H9 (cell line): ENCODE data around the gene SPATA31E1. TPM values are rescaled to one million over a fixed set of nuclear protein-coding genes. Genes with fewer than 3 reads are reported as not detected.
A peak's percentile ranks its signal among the peaks of the same experiment; 100 is the strongest.

ENCODE experiments used
- DNase-seq: peaks from one replicate; pipeline ENCODE4 v3.0.0-alpha.2; 2017
- H2AFZ ChIP-seq: one replicate; pipeline ENCODE4 v1.6.1; 2013; ENCODE audit warnings: mild to moderate bottlenecking, low read length, control low read depth, moderate library complexity
- H2AK5ac ChIP-seq: 2 replicates; pipeline ENCODE4 v1.6.1; 2013; ENCODE audit warnings: low read length, control low read depth, mixed read lengths; ENCODE audit not compliant: insufficient read length
- H2BK120ac ChIP-seq: one replicate; pipeline ENCODE4 v1.6.1; 2013; ENCODE audit warnings: low read depth, mild to moderate bottlenecking, low read length, control low read depth, inconsistent platforms; ENCODE audit not compliant: poor library complexity, severe bottlenecking
- H2BK12ac ChIP-seq: 2 replicates; pipeline ENCODE4 v1.6.1; 2013; ENCODE audit warnings: low read length, control low read depth, mixed read lengths, low read depth; ENCODE audit not compliant: insufficient read length
- H2BK15ac ChIP-seq: 2 replicates; pipeline ENCODE4 v1.6.1; 2013; ENCODE audit warnings: low read depth, low read length, control low read depth
- H2BK20ac ChIP-seq: one replicate; pipeline ENCODE4 v1.6.1; 2013; ENCODE audit warnings: low read depth, mild to moderate bottlenecking, low read length, control low read depth, inconsistent platforms; ENCODE audit not compliant: poor library complexity, severe bottlenecking
- H2BK5ac ChIP-seq: 2 replicates; pipeline ENCODE4 v1.6.1; 2013; ENCODE audit warnings: low read length, control low read depth, mixed read lengths; ENCODE audit not compliant: insufficient read length
- H3K14ac ChIP-seq: 2 replicates; pipeline ENCODE4 v1.6.1; 2013; ENCODE audit warnings: low read length, control low read depth; ENCODE audit not compliant: insufficient read depth
- H3K18ac ChIP-seq: 2 replicates; pipeline ENCODE4 v1.6.1; 2013; ENCODE audit warnings: low read depth, mild to moderate bottlenecking, mixed read lengths, low read length, control low read depth; ENCODE audit not compliant: insufficient read length
- H3K23ac ChIP-seq: 2 replicates; pipeline ENCODE4 v1.6.1; 2013; ENCODE audit warnings: low read length, control low read depth, mixed read lengths, low read depth; ENCODE audit not compliant: insufficient read length
- H3K23me2 ChIP-seq: 2 replicates; pipeline ENCODE4 v1.6.1; 2013; ENCODE audit warnings: low read depth, mild to moderate bottlenecking, mixed read lengths, low read length, control low read depth; ENCODE audit not compliant: insufficient read length, poor library complexity, severe bottlenecking
- H3K27ac ChIP-seq: 2 replicates; pipeline ENCODE4 v1.5.1; 2013; ENCODE audit warnings: low read length, control low read depth, mixed read lengths, low read depth; ENCODE audit not compliant: insufficient read length
- H3K27me3 ChIP-seq: 2 replicates; pipeline ENCODE4 v1.6.1; 2013; ENCODE audit warnings: low read length, control low read depth, inconsistent platforms; ENCODE audit not compliant: insufficient read depth
- H3K4ac ChIP-seq: 2 replicates; pipeline ENCODE4 v1.6.1; 2013; ENCODE audit warnings: low read depth, mild to moderate bottlenecking, control low read depth, inconsistent platforms, low read length, moderate library complexity
- H3K4me1 ChIP-seq: 2 replicates; pipeline ENCODE4 v1.6.1; 2013; ENCODE audit warnings: low read length, control low read depth, inconsistent platforms; ENCODE audit not compliant: insufficient read depth
- H3K4me2 ChIP-seq: 2 replicates; pipeline ENCODE4 v1.6.1; 2013; ENCODE audit warnings: low read length, control low read depth, mixed read lengths; ENCODE audit not compliant: insufficient read length, insufficient read depth
- H3K56ac ChIP-seq: 2 replicates; pipeline ENCODE4 v1.6.1; 2013; ENCODE audit warnings: low read depth, mild to moderate bottlenecking, mixed read lengths, low read length, control low read depth; ENCODE audit not compliant: insufficient read length
- H3K79me1 ChIP-seq: 2 replicates; pipeline ENCODE4 v1.6.1; 2013; ENCODE audit warnings: low read depth, mild to moderate bottlenecking, moderate library complexity, low read length, control low read depth, inconsistent platforms; ENCODE audit not compliant: insufficient read depth, poor library complexity, severe bottlenecking
- H3K79me2 ChIP-seq: 2 replicates; pipeline ENCODE4 v1.6.1; 2013; ENCODE audit warnings: low read length, control low read depth, inconsistent platforms; ENCODE audit not compliant: insufficient read depth
- H3K9ac ChIP-seq: 2 replicates; pipeline ENCODE4 v1.6.1; 2013; ENCODE audit warnings: low read length, control low read depth, mixed read lengths; ENCODE audit not compliant: insufficient read length; ENCODE audit errors: extremely low read depth
- H3K9me3 ChIP-seq: one replicate; pipeline ENCODE4 v1.6.1; 2013; ENCODE audit warnings: low read depth, low read length, inconsistent platforms; ENCODE audit not compliant: control insufficient read depth
- H3T11ph ChIP-seq: one replicate; pipeline ENCODE4 v1.6.1; 2013; ENCODE audit warnings: mild to moderate bottlenecking, low read length, control low read depth, inconsistent platforms
- H4K20me1 ChIP-seq: one replicate; pipeline ENCODE4 v1.6.1; 2013; ENCODE audit not compliant: control insufficient read depth, insufficient read length, insufficient read depth
- H4K5ac ChIP-seq: 2 replicates; pipeline ENCODE4 v1.6.1; 2013; ENCODE audit warnings: low read depth, mild to moderate bottlenecking, mixed read lengths, low read length, control low read depth; ENCODE audit not compliant: insufficient read length
- H4K8ac ChIP-seq: replicated peaks from 2 replicates; pipeline ENCODE4 v1.6.1; 2013; ENCODE audit warnings: low read length, control low read depth, mixed read lengths, low read depth; ENCODE audit not compliant: insufficient read length
- H4K91ac ChIP-seq: 2 replicates; pipeline ENCODE4 v1.6.1; 2013; ENCODE audit warnings: low read depth, mild to moderate bottlenecking, moderate library complexity, mixed read lengths, low read length, control low read depth; ENCODE audit not compliant: insufficient read length
- H3K27ac Mint-ChIP-seq, 3 experiments: 2 replicates in 2 of 3; 3 replicates in 1 of 3; pipeline ENCODE4 v1.8.0; 2020 to 2021; ENCODE audit warnings: mixed read lengths in 3 of 3, mild to moderate bottlenecking in 1 of 3, moderate library complexity in 1 of 3
- H3K27me3 Mint-ChIP-seq: 2 replicates; pipeline ENCODE4 v1.8.0; 2021; ENCODE audit warnings: low read depth, mild to moderate bottlenecking, moderate library complexity, mixed read lengths
- H3K36me3 Mint-ChIP-seq, 3 experiments: 2 replicates in 2 of 3; 3 replicates in 1 of 3; pipeline ENCODE4 v1.8.0; 2020 to 2021; ENCODE audit warnings: low read depth in 3 of 3, mixed read lengths in 3 of 3; ENCODE audit not compliant: insufficient read depth in 1 of 3
- H3K4me1 Mint-ChIP-seq, 2 experiments: 2 replicates each; pipeline ENCODE4 v1.8.0; 2020; ENCODE audit warnings: mixed read lengths in 2 of 2
- H3K4me3 Mint-ChIP-seq, 2 experiments: 2 replicates in 1 of 2; 3 replicates in 1 of 2; pipeline ENCODE4 v1.8.0; 2020 to 2021; ENCODE audit warnings: mild to moderate bottlenecking in 2 of 2, mixed read lengths in 2 of 2, moderate library complexity in 1 of 2
- H3K9me3 Mint-ChIP-seq, 2 experiments: 2 replicates in 1 of 2; 3 replicates in 1 of 2; pipeline ENCODE4 v1.8.0; 2020; ENCODE audit warnings: mild to moderate bottlenecking in 2 of 2, mixed read lengths in 2 of 2, moderate library complexity in 1 of 2
- WGBS: extraction: QIAGEN DNeasy Blood & Tissue Kit; methylation state at CpG from one replicate; pipeline ENCODE4 v1.1.7; 2013; ENCODE audit warnings: missing lambda C conversion rate, low lambda C conversion rate, mixed read lengths; ENCODE audit not compliant: insufficient read length; ENCODE audit errors: extremely low coverage; 5-methylcytosine and 5-hydroxymethylcytosine counted together
- total RNA-seq: library from RNA; stranded (reverse); gene quantifications from 2 replicates; pipeline ENCODE4 v1.2.1, GENCODE V29; 2021
- TF ChIP-seq, protein P1 (sequence below): fragments of 200-600 bp; sonication (generic); conservative IDR thresholded peaks from 3 replicates; pipeline ENCODE4 v1.8.0; 2021; ENCODE audit warnings: antibody characterized with exemption, mild to moderate bottlenecking

Gene SPATA31E1
- total RNA-seq, 1 experiment from 2014 or later, result 0.09 TPM

- Histone ChIP-seq H3K9me3 (no peaks in the 10 kb centered on the region), H3K23ac (no peak overlapping the region), H3K27ac (no peak overlapping the region), H3K56ac (no peak overlapping the region), H2BK12ac (no peak overlapping the region), H4K20me1 (no peaks in the 10 kb centered on the region), H2BK5ac (no peak overlapping the region), H4K91ac (no peak overlapping the region), H2BK20ac (no peak overlapping the region), H2AK5ac (no peak overlapping the region), H3T11ph (no peak overlapping the region), H3K4me1 (peaks cover 4% of the 10 kb centered on the region), H3K79me1 (no peaks in the 10 kb centered on the region), H2BK15ac (no peak overlapping the region), H3K79me2 (no peaks in the 10 kb centered on the region), H3K27me3 (no peaks in the 10 kb centered on the region), H4K8ac (no peak overlapping the region), H3K18ac (no peak overlapping the region), H3K23me2 (no peaks in the 10 kb centered on the region), H2BK120ac (no peak overlapping the region), H2AFZ (no peak overlapping the region), H3K9ac (no peak overlapping the region), H4K5ac (no peak overlapping the region), H3K14ac (no peak overlapping the region), H3K4me2 (no peak overlapping the region), H3K4ac (no peak overlapping the region)
- Mint-ChIP-seq H3K27me3 (peaks cover 3% of the 10 kb centered on the region), H3K9me3 (0 out of 5 replicates have a peak, but pooled peaks cover 0 to 1% of the 10 kb centered on the region in 2 experiments), H3K27ac (no peak overlapping the region; a peak in 1 of 7 replicates), H3K4me1 (peaks cover 3 to 6% of the 10 kb centered on the region in 2 experiments), H3K4me3 (no peak overlapping the region), H3K36me3 (no peaks in the 10 kb centered on the region)
- TF ChIP-seq, protein P1, sequence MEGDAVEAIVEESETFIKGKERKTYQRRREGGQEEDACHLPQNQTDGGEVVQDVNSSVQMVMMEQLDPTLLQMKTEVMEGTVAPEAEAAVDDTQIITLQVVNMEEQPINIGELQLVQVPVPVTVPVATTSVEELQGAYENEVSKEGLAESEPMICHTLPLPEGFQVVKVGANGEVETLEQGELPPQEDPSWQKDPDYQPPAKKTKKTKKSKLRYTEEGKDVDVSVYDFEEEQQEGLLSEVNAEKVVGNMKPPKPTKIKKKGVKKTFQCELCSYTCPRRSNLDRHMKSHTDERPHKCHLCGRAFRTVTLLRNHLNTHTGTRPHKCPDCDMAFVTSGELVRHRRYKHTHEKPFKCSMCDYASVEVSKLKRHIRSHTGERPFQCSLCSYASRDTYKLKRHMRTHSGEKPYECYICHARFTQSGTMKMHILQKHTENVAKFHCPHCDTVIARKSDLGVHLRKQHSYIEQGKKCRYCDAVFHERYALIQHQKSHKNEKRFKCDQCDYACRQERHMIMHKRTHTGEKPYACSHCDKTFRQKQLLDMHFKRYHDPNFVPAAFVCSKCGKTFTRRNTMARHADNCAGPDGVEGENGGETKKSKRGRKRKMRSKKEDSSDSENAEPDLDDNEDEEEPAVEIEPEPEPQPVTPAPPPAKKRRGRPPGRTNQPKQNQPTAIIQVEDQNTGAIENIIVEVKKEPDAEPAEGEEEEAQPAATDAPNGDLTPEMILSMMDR, result no peak
- peak; percentile 10 for DNase-seq
- no CpG with 5 or more reads among the region's 7 CpGs for WGBS
These were observed 15.3 kb upstream of the SPATA31E1 start for GRCh38 chr9:87867391-87867790.
